ENCODE data around the gene PPDPF.

The PPDPF gene

DNA sequence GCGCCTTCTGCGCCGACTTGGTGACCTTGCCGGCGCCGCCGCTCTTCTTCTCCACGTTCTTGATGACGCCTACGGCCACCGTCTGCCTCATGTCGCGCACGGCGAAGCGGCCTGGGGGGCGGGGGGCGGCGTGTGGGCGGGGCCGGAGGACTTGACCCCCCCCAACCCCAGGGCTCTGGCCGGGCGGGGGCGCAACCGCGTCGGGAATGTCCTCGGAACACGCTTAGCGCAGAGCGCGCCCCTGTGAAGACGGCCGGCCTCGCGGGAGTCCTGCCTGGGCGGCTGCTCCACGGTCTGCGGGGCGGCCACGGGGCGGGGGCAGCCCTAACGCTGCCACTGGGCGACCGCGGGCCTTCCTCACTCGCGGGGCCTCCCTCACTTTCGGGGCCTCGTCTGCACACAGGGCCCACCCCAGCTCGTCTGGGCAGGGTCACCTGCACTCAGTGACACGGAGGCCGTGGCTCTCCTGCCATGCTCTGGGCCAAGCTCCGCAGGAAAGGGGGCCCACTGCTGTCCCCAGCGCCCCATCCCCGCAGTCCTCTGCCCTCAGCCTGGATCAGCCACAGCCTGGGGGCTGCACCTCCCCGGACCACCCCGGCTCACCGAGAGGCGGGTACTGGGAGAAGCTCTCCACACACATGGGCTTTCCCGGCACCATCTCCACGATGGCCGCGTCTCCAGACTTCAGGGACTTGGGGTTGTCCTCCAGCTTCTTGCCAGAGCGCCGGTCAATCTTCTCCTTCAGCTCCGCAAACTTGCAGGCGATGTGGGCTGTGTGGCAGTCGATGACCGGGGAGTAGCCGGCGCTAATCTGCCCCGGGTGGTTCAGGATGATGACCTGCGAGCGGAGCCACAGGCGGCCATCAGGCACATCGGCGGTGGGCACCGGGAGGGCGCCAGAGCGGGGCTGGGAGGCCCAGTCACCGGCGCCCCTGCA lies 32.0 kb upstream of the PPDPF start:
- TF ChIP-seq, protein P1, sequence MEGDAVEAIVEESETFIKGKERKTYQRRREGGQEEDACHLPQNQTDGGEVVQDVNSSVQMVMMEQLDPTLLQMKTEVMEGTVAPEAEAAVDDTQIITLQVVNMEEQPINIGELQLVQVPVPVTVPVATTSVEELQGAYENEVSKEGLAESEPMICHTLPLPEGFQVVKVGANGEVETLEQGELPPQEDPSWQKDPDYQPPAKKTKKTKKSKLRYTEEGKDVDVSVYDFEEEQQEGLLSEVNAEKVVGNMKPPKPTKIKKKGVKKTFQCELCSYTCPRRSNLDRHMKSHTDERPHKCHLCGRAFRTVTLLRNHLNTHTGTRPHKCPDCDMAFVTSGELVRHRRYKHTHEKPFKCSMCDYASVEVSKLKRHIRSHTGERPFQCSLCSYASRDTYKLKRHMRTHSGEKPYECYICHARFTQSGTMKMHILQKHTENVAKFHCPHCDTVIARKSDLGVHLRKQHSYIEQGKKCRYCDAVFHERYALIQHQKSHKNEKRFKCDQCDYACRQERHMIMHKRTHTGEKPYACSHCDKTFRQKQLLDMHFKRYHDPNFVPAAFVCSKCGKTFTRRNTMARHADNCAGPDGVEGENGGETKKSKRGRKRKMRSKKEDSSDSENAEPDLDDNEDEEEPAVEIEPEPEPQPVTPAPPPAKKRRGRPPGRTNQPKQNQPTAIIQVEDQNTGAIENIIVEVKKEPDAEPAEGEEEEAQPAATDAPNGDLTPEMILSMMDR (IDR thresholded peaks at IDR 0.05; ENCODE audit: insufficient read depth, missing control alignments) = no peak
- DNase-seq (ENCODE audit: insufficient read length, low spot score) = no peak
- FAIRE-seq = no peak

DNA sequence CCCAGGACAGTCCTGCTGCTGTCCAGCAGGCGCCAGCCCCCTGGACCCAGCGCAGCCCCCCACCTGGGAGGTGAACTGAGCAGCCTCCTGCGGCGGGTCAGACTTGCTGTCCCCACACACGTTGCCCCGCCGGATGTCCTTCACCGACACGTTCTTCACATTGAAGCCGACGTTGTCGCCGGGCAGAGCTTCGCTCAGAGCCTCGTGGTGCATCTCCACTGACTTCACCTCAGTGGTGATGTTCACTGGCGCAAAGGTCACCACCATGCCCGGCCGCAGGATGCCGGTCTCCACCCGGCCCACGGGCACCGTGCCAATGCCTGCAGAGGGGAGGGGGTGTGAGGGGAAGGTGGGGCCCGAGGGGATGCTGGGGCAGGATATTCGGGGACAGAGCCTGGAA lies 30.1 kb upstream of the PPDPF start:
- no peak for FAIRE-seq
- no peak for DNase-seq (ENCODE audit: insufficient read length, low spot score)
- TF ChIP-seq, protein P1 (IDR thresholded peaks at IDR 0.05; ENCODE audit: insufficient read depth, missing control alignments) = no peak

DNA sequence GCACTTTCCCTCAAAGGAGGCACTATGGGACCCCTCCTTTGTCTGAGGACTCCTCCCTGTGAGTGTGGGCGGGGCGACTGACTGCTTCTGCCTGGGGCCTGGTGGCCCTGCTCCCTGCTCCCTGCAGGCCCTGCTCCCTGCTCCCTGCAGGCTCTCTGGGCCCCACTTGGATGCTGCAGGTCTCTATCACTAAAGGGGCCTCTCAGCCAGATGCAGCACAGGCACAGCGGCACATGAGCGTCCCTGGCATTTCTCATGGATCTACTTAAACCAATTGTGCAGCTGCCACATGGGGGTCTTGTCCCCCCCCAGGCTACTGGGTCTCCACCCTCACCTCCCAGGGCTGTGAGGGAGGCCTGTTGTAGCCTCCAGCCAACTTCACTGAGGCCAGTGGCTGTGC lies 29.5 kb upstream of the PPDPF start:
- FAIRE-seq = no peak
- TF ChIP-seq, protein P1 (IDR thresholded peaks at IDR 0.05; ENCODE audit: insufficient read depth, missing control alignments) = no peak
- DNase-seq (ENCODE audit: insufficient read length, low spot score) = no peak

DNA sequence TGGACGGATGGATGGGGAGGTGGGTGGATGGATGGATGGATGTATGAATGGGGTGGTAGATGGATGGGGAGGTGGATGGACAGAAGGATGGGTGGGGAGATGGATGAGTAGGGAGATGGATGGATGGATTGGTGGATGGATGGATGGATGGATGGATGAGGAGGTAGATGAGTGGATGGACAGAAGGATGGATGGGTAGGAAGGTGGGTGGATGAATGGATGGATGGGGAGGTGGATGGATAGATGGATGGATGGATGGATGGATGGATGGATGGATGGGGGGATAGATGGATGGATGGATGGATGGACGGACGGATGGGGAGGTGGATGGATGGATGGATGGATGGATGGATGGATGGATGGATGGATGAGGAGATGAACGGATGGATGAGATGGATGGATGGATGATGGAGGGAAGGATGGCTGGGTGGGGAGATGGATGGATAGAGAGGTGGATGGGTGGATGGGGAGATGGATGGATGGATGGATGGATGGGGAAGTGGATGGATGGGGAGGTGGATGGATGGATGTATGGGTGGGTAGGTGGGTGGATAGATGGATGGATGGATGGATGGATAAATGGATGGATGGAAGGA lies 28.8 kb upstream of the PPDPF start:
- no peak for FAIRE-seq
- no peak for DNase-seq (ENCODE audit: insufficient read length, low spot score)
- TF ChIP-seq, protein P1 (IDR thresholded peaks at IDR 0.05; ENCODE audit: insufficient read depth, missing control alignments) = no peak

DNA sequence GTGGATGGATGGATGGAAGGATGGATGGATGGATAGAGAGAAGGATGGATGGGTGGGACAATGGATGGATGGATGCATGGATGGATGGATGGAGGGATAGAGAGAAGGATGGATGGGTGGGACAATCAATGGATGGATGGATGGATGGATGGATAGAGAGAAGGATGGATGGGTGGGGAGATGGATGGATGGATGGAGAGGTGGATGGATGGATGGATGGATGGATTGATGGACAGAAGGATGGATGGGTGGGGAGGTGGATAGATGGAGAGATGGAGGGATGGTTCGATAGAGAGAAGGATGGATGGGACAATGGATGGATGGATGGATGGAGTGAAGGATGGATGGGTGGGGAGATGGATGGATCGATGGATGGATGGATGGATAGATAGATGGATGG lies 28.0 kb upstream of the PPDPF start:
- DNase-seq (ENCODE audit: insufficient read length, low spot score) = no peak
- TF ChIP-seq, protein P1 (IDR thresholded peaks at IDR 0.05; ENCODE audit: insufficient read depth, missing control alignments) = no peak
- FAIRE-seq = no peak

DNA sequence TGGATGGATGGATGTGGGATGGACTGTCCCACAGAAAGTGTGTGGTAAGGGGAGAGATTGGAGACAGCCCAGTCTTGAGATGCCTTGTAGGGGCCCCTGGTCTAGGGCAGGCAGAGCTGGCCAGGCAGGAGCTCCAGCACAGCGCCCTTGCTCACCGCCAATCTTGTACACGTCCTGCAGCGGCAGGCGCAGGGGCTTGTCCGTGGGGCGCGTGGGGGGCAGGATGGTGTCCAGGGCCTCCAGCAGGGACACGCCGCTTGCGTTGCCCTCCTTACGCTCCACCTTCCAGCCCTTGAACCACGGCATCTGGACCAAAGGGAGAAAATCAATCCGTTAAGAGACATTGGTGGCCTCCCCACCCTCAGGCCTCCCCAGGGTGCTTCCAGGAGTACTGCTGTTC lies 27.6 kb upstream of the PPDPF start:
- DNase-seq (ENCODE audit: insufficient read length, low spot score) (no peak), FAIRE-seq (no peak)
- TF ChIP-seq, protein P1 (IDR thresholded peaks at IDR 0.05; ENCODE audit: insufficient read depth, missing control alignments) = no peak

DNA sequence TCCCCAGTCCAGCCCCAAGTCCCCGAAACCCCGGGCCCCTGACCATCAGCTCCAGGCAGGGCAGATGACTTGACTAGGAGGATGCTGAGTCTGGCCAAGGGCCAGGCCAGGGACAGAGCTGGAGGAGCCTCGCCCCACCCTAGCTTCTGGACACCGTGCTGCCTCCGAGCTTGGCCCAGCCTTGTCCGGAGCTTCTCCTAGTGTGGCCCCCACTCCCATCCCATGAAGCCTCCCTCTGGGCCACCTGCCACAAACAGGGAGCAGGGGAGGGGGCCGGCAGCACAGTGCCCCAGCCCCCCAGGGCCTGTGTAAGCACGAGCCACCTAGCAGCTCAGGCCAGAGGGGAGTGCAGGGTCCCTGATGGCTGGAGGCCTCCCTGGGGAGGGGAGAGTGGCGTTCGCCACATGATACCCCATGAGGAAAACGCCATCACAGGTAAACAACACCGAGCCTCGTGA lies 27.0 kb upstream of the PPDPF start:
- TF ChIP-seq, protein P1 (IDR thresholded peaks at IDR 0.05; ENCODE audit: insufficient read depth, missing control alignments) = no peak
- DNase-seq (ENCODE audit: insufficient read length, low spot score) (no peak), FAIRE-seq (no peak)
